CD14-positive monocyte (primary cell): Measurements from ENCODE around the gene VSIG1. TPM values are rescaled to one million over a fixed set of nuclear protein-coding genes. Genes with fewer than 3 reads are reported as not detected.

Source experiments
- DNase-seq, 3 donors: peaks; one replicate each; pipeline ENCODE4 v3.0.0-alpha.2; 2011 to 2022
- H2AFZ ChIP-seq: 2 replicates; pipeline ENCODE4 v1.6.0; 2012; ENCODE audit warnings: mild to moderate bottlenecking, low read depth, low read length, inconsistent platforms; ENCODE audit not compliant: insufficient read depth, poor library complexity, severe bottlenecking
- H3K27ac ChIP-seq, 2 donors: 1 replicate in 1 of 2; 2 replicates in 1 of 2; pipeline ENCODE4 v1.5.1; 2012 to 2013; ENCODE audit warnings: low read length in 2 of 2, control low read depth in 1 of 2, inconsistent platforms in 1 of 2, low read depth in 1 of 2, mild to moderate bottlenecking in 1 of 2
- H3K27me3 ChIP-seq, 2 donors: one replicate each; pipeline versions ENCODE4 v1.6.0 to v1.6.1; 2011 to 2013; ENCODE audit warnings: low read length in 2 of 2; ENCODE audit not compliant: control insufficient read depth in 2 of 2, insufficient read depth in 2 of 2
- H3K36me3 ChIP-seq, 2 donors: replicated peaks in 1 of 2; 1 replicate in 1 of 2; 2 replicates in 1 of 2; pipeline versions ENCODE4 v1.5.1 to v1.6.1; 2012 to 2013; ENCODE audit warnings: low read length in 2 of 2, control low read depth in 1 of 2, inconsistent platforms in 1 of 2, mild to moderate bottlenecking in 1 of 2; ENCODE audit not compliant: insufficient read depth in 2 of 2, control insufficient read depth in 1 of 2
- H3K4me1 ChIP-seq, 2 donors: 1 replicate in 1 of 2; 2 replicates in 1 of 2; pipeline versions ENCODE4 v1.5.1 to v1.6.1; 2012 to 2013; ENCODE audit warnings: low read length in 2 of 2, control low read depth in 1 of 2, inconsistent platforms in 1 of 2, mild to moderate bottlenecking in 1 of 2, moderate library complexity in 1 of 2; ENCODE audit not compliant: insufficient read depth in 2 of 2, control insufficient read depth in 1 of 2
- H3K4me2 ChIP-seq: replicated peaks from 2 replicates; pipeline ENCODE3; 2012; ENCODE audit warnings: low read length, moderate library complexity, mild to moderate bottlenecking; ENCODE audit not compliant: poor library complexity, severe bottlenecking; ENCODE audit errors: extremely low read depth
- H3K4me3 ChIP-seq, 3 experiments: fragments of 200-600 bp in 1 of 3; sonication (generic) in 1 of 3; replicated peaks in 1 of 3; 1 replicate in 2 of 3; 2 replicates in 1 of 3; pipeline ENCODE4 v1.5.1; 2011 to 2013; ENCODE audit warnings: low read length in 3 of 3, mild to moderate bottlenecking in 3 of 3, control low read depth in 2 of 3, low read depth in 2 of 3, inconsistent platforms in 1 of 3, moderate library complexity in 1 of 3
- H3K79me2 ChIP-seq: 2 replicates; pipeline ENCODE4 v1.6.0; 2012; ENCODE audit warnings: mild to moderate bottlenecking, control low read depth, inconsistent platforms, low read length, moderate library complexity; ENCODE audit not compliant: insufficient read depth
- H3K9ac ChIP-seq: 2 replicates; pipeline ENCODE4 v1.6.0; 2017; ENCODE audit warnings: low read length, mild to moderate bottlenecking; ENCODE audit not compliant: insufficient read depth, poor library complexity, severe bottlenecking
- H3K9me3 ChIP-seq, 2 donors: replicated peaks in 1 of 2; 1 replicate in 1 of 2; 2 replicates in 1 of 2; pipeline versions ENCODE4 v1.5.1 to v1.6.1; 2012 to 2013; ENCODE audit warnings: low read length in 2 of 2, control low read depth in 1 of 2; ENCODE audit not compliant: control insufficient read depth in 1 of 2, insufficient read depth in 1 of 2
- H4K20me1 ChIP-seq: 2 replicates; pipeline ENCODE4 v1.6.0; 2012; ENCODE audit warnings: mild to moderate bottlenecking, low read length, control low read depth, moderate library complexity; ENCODE audit not compliant: insufficient read depth
- H3K27ac Mint-ChIP-seq, 7 donors: one replicate each; pipeline ENCODE4 v1.8.0; 2020; ENCODE audit warnings: mild to moderate bottlenecking in 7 of 7, mixed read lengths in 7 of 7, moderate library complexity in 6 of 7, inconsistent platforms in 2 of 7
- H3K27me3 Mint-ChIP-seq, 3 donors: one replicate each; pipeline ENCODE4 v1.8.0; 2021 to 2022; ENCODE audit warnings: low read depth in 3 of 3, mild to moderate bottlenecking in 3 of 3, mixed read lengths in 3 of 3, moderate library complexity in 3 of 3, inconsistent platforms in 1 of 3
- H3K36me3 Mint-ChIP-seq, 2 donors: one replicate each; pipeline ENCODE4 v1.8.0; 2020; ENCODE audit warnings: mixed read lengths in 2 of 2, inconsistent platforms in 1 of 2, mild to moderate bottlenecking in 1 of 2
- H3K4me1 Mint-ChIP-seq: one replicate; pipeline ENCODE4 v1.8.0; 2020; ENCODE audit warnings: mild to moderate bottlenecking, mixed read lengths
- H3K4me3 Mint-ChIP-seq, 2 donors: one replicate each; pipeline ENCODE4 v1.8.0; 2020; ENCODE audit warnings: mild to moderate bottlenecking in 2 of 2, mixed read lengths in 2 of 2, moderate library complexity in 1 of 2
- H3K9me3 Mint-ChIP-seq, 7 donors: one replicate each; pipeline ENCODE4 v1.8.0; 2020 to 2022; ENCODE audit warnings: mixed read lengths in 7 of 7, mild to moderate bottlenecking in 6 of 7, moderate library complexity in 6 of 7, inconsistent platforms in 2 of 7
- CTCF ChIP-seq: fragments of 200-600 bp; IDR thresholded peaks from one replicate; pipeline ENCODE4 v1.8.0; 2022; ENCODE audit warnings: antibody characterized with exemption, mild to moderate bottlenecking
- WGBS: methylation state at CpG from one replicate; pipeline ENCODE4 v1.1.5; 2013; ENCODE audit warnings: missing lambda C conversion rate; ENCODE audit not compliant: insufficient coverage; 5-methylcytosine and 5-hydroxymethylcytosine counted together
- intact Hi-C, 2 donors: fragments of 100-400 bp; cut with micrococcal nuclease; formaldehyde crosslinking; loops; one replicate each; pipeline versions ENCODE4 v1.15.0 to v1.15.1; 2023
- polyA plus RNA-seq, 3 donors: library from polyadenylated mRNA; depleted of rRNA in 1 of 3; unstranded in 2 of 3; stranded (reverse) in 1 of 3; fragments of 300-500 nt in 2 of 3; fragments of >200 nt in 1 of 3; fragmentation: Illumina TruSeq in 2 of 3; gene quantifications; 1 replicate in 2 of 3; 2 replicates in 1 of 3; pipeline ENCODE4 v1.2.3, GENCODE V29; 2012 to 2021

VSIG1 gene
- polyA plus RNA-seq, 3 donors, result not detected

GRCh38 chrX:108127152-108127551 is 82.3 kb downstream of the VSIG1 start:
- Histone ChIP-seq H3K4me2 (no peak overlapping the region), H2AFZ (no peak overlapping the region), H3K9ac (no peak overlapping the region), H3K9me3 (no peaks in the 10 kb centered on the region), H3K27ac (no peak overlapping the region), H3K4me3 (no peak overlapping the region), H3K4me1 (no peaks in the 10 kb centered on the region), H4K20me1 (no peaks in the 10 kb centered on the region), H3K27me3 (no peaks in the 10 kb centered on the region), H3K36me3 (peaks cover 16 to 29% of the 10 kb centered on the region in 2 donors), H3K79me2 (no peaks in the 10 kb centered on the region)
- no CpG with 5 or more reads among the region's 4 CpGs for WGBS
- H3K27me3 Mint-ChIP-seq, result peaks cover 0 to 7% (median 1%) of the 10 kb centered on the region in 3 donors
- peaks cover 22 to 27% of the 10 kb centered on the region in 2 donors for H3K36me3 Mint-ChIP-seq
- no peaks in the 10 kb centered on the region for H3K9me3 Mint-ChIP-seq
- no peak overlapping the region for H3K4me3 Mint-ChIP-seq
- TF ChIP-seq CTCF, result no peak
- H3K27ac Mint-ChIP-seq, result no peak overlapping the region
- intact Hi-C loops, result no loop called here
- no peak for DNase-seq
- H3K4me1 Mint-ChIP-seq, result peaks cover 4% of the 10 kb centered on the region

Other genes with a start within 250 kb of the VSIG1 start
- gene MID2, start 219.2 kb upstream of the VSIG1 start, polyA plus RNA-seq, result under 1 TPM in 1 of 3 donors, not detected in 2; 0.20 TPM
- not detected for gene TEX13B, start 62.7 kb upstream of the VSIG1 start, polyA plus RNA-seq
- 10 to 100 TPM; 17.9 to 70.4 (median 64.7) TPM for gene PSMD10, start 46.5 kb downstream of the VSIG1 start, polyA plus RNA-seq
- gene ATG4A, start 46.7 kb downstream of the VSIG1 start, polyA plus RNA-seq, result 10 to 100 TPM in 2 of 3 donors, 1 to 10 TPM in 1; 6.6 to 16.8 (median 16.6) TPM